ENCODE data around the gene NPM3. TPM values are rescaled to one million over a fixed set of nuclear protein-coding genes. Genes with fewer than 3 reads are reported as not detected.

NPM3 gene
- total and polyA plus RNA-seq, 4 donors, result 3.4 to 24.9 (median 12.4) TPM

- peaks cover 12 to 43% (median 29%) of the 10 kb centered on the region in 4 donors for H3K4me1 ChIP-seq (ENCODE audit: control insufficient read depth in 4 of 4, insufficient read depth in 4 of 4, low read length in 3 of 4)
- peaks cover 0 to 10% (median 1%) of the 10 kb centered on the region in 4 donors for H3K27me3 ChIP-seq (ENCODE audit: control insufficient read depth in 4 of 4, insufficient read depth in 4 of 4, low read length in 3 of 4)
- WGBS, result 88% methylated on average over 7 of the region's 7 CpGs
- H3K4me3 ChIP-seq (ENCODE audit: low read depth in 1 of 3, low read length in 3 of 3), result no peak overlapping the region
- no peak overlapping the region for H3K9ac ChIP-seq (ENCODE audit: low read depth in 1 of 2, low read length in 2 of 2)
- H3K9me3 ChIP-seq (ENCODE audit: control insufficient read depth in 4 of 4, low read length in 3 of 4), result no peaks in the 10 kb centered on the region
- no peak for TF ChIP-seq EGR1 (IDR thresholded peaks at IDR 0.05; ENCODE audit: low read depth in 2 of 2)
- TF ChIP-seq TAF1 (conservative IDR thresholded peaks at IDR 0.05), result no peak
- no peak for TF ChIP-seq RXRA (IDR thresholded peaks at IDR 0.05)
- no peak for TF ChIP-seq MAX (IDR thresholded peaks at IDR 0.05)
- no peak for TF ChIP-seq HNF4A (conservative IDR thresholded peaks at IDR 0.05)
- TF ChIP-seq SP1 (IDR thresholded peaks at IDR 0.05), result no peak
- no peak for TF ChIP-seq GABPA (IDR thresholded peaks at IDR 0.05 in 1 of 2, conservative IDR thresholded peaks at IDR 0.05 in 1 of 2)
- TF ChIP-seq FOXA2 (IDR thresholded peaks at IDR 0.05), result no peak
- no peak for TF ChIP-seq REST (IDR thresholded peaks at IDR 0.05)
- TF ChIP-seq CTCF (IDR thresholded peaks at IDR 0.05; ENCODE audit: low read depth, low read length, missing input control), result no peak
- TF ChIP-seq ATF3 (IDR thresholded peaks at IDR 0.05), result no peak
- TF ChIP-seq HNF4G (IDR thresholded peaks at IDR 0.05), result no peak
- TF ChIP-seq YY1 (IDR thresholded peaks at IDR 0.05), result no peak
- TF ChIP-seq ZBTB33 (IDR thresholded peaks at IDR 0.05), result no peak
- TF ChIP-seq FOXA1 (IDR thresholded peaks at IDR 0.05), result no peak
- no peak for TF ChIP-seq NR2F2 (IDR thresholded peaks at IDR 0.05)
- no peak for DNase-seq (ENCODE audit: low spot score)
- peaks cover 0 to 20% (median 14%) of the 10 kb centered on the region in 4 donors for H3K36me3 ChIP-seq (ENCODE audit: control insufficient read depth in 4 of 4, insufficient read depth in 3 of 4, low read depth in 1 of 4, low read length in 3 of 4)
- no peak overlapping the region for H3K27ac ChIP-seq (ENCODE audit: low read depth in 1 of 2, low read length in 2 of 2)
Observed at GRCh38 chr10:101781655-101781983, 1.6 kb downstream of the NPM3 start.
